Heart left ventricle (tissue), 13 donors: ENCODE data around the gene NPHP4.

Experiments used
- CTCF ChIP-seq, 12 donors: fragments of 200-600 bp; sonication (generic) in 4 of 12; IDR thresholded peaks; one replicate each; pipeline versions ENCODE4 v1.5.0 to v1.8.0; 2018 to 2022; ENCODE audit warnings: antibody characterized with exemption in 12 of 12, mild to moderate bottlenecking in 5 of 12
- POLR2A ChIP-seq, 2 donors: fragments of 450-650 bp; IDR thresholded peaks; one replicate each; pipeline ENCODE4 v1.6.1; 2017; ENCODE audit warnings: antibody characterized with exemption in 2 of 2, mild to moderate bottlenecking in 2 of 2, moderate library complexity in 2 of 2
- donor health status: ischemic (EF 13 %, LVEDD 7.1; RV severe dilation, severe dysfunction).
- donor health status: DM: no; HTN: yes; CAD: no.
- donor health status: DM: no; HTN: no; CAD: no.
- donor health status: ischemic (EF 25% LVEDD 6.9; RV normal size, moderate dysfunction).
- donor health status: ischemic (EF 25% LVEDD 5.7; RV mildly dilated, moderate dysfunction).
- donor health status: ischemic (EF 35%, LVEDD 5.7; RV mildly dilated, moderate dysfunction).
- donor health status: nonischemic (EF 11% LVEDD 7.7; RV severe dilation, severe dysfunction).
- donor health status: DM: yes; HTN: yes; CAD: no.
- donor health status: PGD.
- donor health status: ischemic (EF 29% LVEDD 5.4; RV normal size, mild dysfunction).
- donor health status: nonischemic (EF 23%, LVEDD 6.1; RV moderate dilation, normal function).

DNA sequence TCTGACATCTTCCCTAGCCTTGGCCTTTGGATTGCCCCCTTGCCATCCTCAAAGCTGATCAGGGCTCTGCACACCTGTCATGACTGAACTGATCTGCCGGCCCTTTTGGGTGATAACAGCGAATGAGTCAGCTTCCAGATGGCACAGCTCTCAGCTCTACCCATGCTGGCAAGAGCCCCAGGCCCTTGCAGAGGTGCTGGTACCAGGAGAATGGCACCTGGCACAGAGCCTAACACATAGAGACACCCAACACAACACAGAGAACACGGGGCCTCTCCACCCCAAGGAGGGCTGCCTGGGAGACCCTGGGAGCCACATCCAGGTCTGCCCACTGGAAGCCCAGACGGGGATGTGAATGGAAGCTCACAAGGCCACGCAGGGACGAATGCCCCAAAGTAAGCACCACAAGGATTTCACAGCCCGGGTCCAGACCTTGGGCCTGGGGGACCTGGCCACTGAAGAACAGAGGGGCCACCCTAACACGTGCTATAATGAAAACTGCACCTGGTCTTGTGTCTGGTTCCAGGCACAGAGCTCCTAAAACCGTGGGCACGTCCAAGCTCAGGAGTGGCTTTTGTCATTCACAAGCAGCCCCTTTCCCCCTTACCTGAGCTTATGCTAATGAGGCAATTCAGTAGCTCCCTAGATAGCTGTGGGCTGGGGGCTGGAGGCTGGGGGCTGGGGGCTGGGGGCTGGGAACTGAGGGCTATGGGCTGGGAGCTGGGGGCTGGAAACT lies 160.5 kb downstream of the NPHP4 start:
- TF ChIP-seq CTCF (IDR thresholded peaks at IDR 0.05) (no peak), POLR2A (IDR thresholded peaks at IDR 0.05) (no peak)
